ENCODE results near the gene NFAT5. TPM values are rescaled to one million over a fixed set of nuclear protein-coding genes. Genes with fewer than 3 reads are reported as not detected.

NFAT5 gene
- total RNA-seq, 2 donors from 2014 or later, result 18.4 to 30.2 TPM

GRCh38 chr16:69534720-69535119 is 31.0 kb upstream of the NFAT5 start:
- DNase-seq, result no peak
- Histone ChIP-seq H3K4me1 (peaks cover 3% of the 10 kb centered on the region), H3K27ac (no peak overlapping the region), H3K9ac (ENCODE audit: low read depth in 2 of 2, low read length in 2 of 2) (no peak overlapping the region), H3K4me3 (no peak overlapping the region), H3K36me3 (no peaks in the 10 kb centered on the region), H3K27me3 (no peaks in the 10 kb centered on the region), H3K9me3 (no peaks in the 10 kb centered on the region)
- intact Hi-C loops (cut with DNase I), result no loop called here
- TF ChIP-seq CTCF (IDR thresholded peaks at IDR 0.05), result no peak

GRCh38 chr16:69535123-69536050 is 30.4 kb upstream of the NFAT5 start:
- Histone ChIP-seq H3K36me3 (no peaks in the 10 kb centered on the region), H3K4me3 (no peak overlapping the region), H3K9ac (ENCODE audit: low read depth in 2 of 2, low read length in 2 of 2) (no peak overlapping the region), H3K27me3 (no peaks in the 10 kb centered on the region), H3K9me3 (no peaks in the 10 kb centered on the region), H3K27ac (no peak overlapping the region), H3K4me1 (peaks cover 3% of the 10 kb centered on the region)
- no peak for TF ChIP-seq CTCF (IDR thresholded peaks at IDR 0.05)
- no peak for DNase-seq
- intact Hi-C loops (cut with DNase I), result no loop called here

- H3K9me3 ChIP-seq, result no peaks in the 10 kb centered on the region
- H3K27ac ChIP-seq, result no peak overlapping the region
- no peaks in the 10 kb centered on the region for H3K36me3 ChIP-seq
- no peak for TF ChIP-seq CTCF (IDR thresholded peaks at IDR 0.05)
- no peaks in the 10 kb centered on the region for H3K4me1 ChIP-seq
- DNase-seq, result no peak
- no peaks in the 10 kb centered on the region for H3K27me3 ChIP-seq
- H3K9ac ChIP-seq (ENCODE audit: low read depth in 2 of 2, low read length in 2 of 2), result no peak overlapping the region
- no peak overlapping the region for H3K4me3 ChIP-seq
- intact Hi-C loops (cut with DNase I), result no loop called here
These were observed 28.1 kb upstream of the NFAT5 start for GRCh38 chr16:69537706-69538080.

GRCh38 chr16:69538808-69539207 is 27.0 kb upstream of the NFAT5 start:
- TF ChIP-seq CTCF (IDR thresholded peaks at IDR 0.05), result no peak
- Histone ChIP-seq H3K4me3 (no peak overlapping the region), H3K27me3 (no peaks in the 10 kb centered on the region), H3K9me3 (no peaks in the 10 kb centered on the region), H3K36me3 (no peaks in the 10 kb centered on the region), H3K4me1 (no peaks in the 10 kb centered on the region), H3K27ac (no peak overlapping the region), H3K9ac (ENCODE audit: low read depth in 2 of 2, low read length in 2 of 2) (no peak overlapping the region)
- intact Hi-C loops (cut with DNase I), result no loop called here
- no peak for DNase-seq

- H3K9me3 ChIP-seq, result no peaks in the 10 kb centered on the region
- no peak overlapping the region for H3K4me3 ChIP-seq
- no peaks in the 10 kb centered on the region for H3K36me3 ChIP-seq
- no peaks in the 10 kb centered on the region for H3K27me3 ChIP-seq
- H3K27ac ChIP-seq, result no peak overlapping the region
- no peak overlapping the region for H3K9ac ChIP-seq (ENCODE audit: low read depth in 2 of 2, low read length in 2 of 2)
- DNase-seq, result no peak
- intact Hi-C loops (cut with DNase I), result no loop called here
- TF ChIP-seq CTCF (IDR thresholded peaks at IDR 0.05), result no peak
- H3K4me1 ChIP-seq, result no peaks in the 10 kb centered on the region
These were observed 22.8 kb upstream of the NFAT5 start for GRCh38 chr16:69542974-69543373.

Measured in colonic mucosa (tissue), 4 donors.